GM23248 (cell line): Measurements from ENCODE around the gene FKBP1B.

Experiments
- EZH2 ChIP-seq: fragments of 200-600 bp; sonication (generic); IDR thresholded peaks from 2 replicates; pipeline ENCODE4 v1.6.1; 2018; ENCODE audit warnings: antibody characterized with exemption, mild to moderate bottlenecking; ENCODE audit not compliant: insufficient read depth, poor library complexity, severe bottlenecking
- EZH2phosphoT487 ChIP-seq: fragments of 200-600 bp; sonication (generic); IDR thresholded peaks from 2 replicates; pipeline ENCODE4 v1.6.1; 2018; ENCODE audit warnings: antibody characterized with exemption, moderate library complexity, mild to moderate bottlenecking, low read depth; ENCODE audit not compliant: insufficient read depth

GRCh38 chr2:24022324-24022974 lies 27.1 kb upstream of the FKBP1B start:
- no peak for TF ChIP-seq EZH2phosphoT487
- no peak for TF ChIP-seq EZH2
